ENCODE measurements around the gene ZHX3.

ZHX3 gene

GRCh38 chr20:41179961-41180360 lies 137.6 kb downstream of the ZHX3 start:
- TF ChIP-seq POLR2A (IDR thresholded peaks at IDR 0.05; ENCODE audit: low read depth, low read length), result no peak
- TF ChIP-seq POLR2AphosphoS5 (IDR thresholded peaks at IDR 0.05; ENCODE audit: low read depth, low read length), result no peak
- no peak for TF ChIP-seq TAF1 (IDR thresholded peaks at IDR 0.05; ENCODE audit: low read depth, low read length)
- no peak for TF ChIP-seq POU2F2 (IDR thresholded peaks at IDR 0.05; ENCODE audit: low read depth, low read length)
- no peak for TF ChIP-seq SPI1 (IDR thresholded peaks at IDR 0.05; ENCODE audit: low read depth, low read length)
- no peak for TF ChIP-seq PAX5 (IDR thresholded peaks at IDR 0.05; ENCODE audit: insufficient read depth, low read length, severe bottlenecking)
- FAIRE-seq, result no peak
- no peak for DNase-seq (ENCODE audit: insufficient read length, low spot score)

DNA sequence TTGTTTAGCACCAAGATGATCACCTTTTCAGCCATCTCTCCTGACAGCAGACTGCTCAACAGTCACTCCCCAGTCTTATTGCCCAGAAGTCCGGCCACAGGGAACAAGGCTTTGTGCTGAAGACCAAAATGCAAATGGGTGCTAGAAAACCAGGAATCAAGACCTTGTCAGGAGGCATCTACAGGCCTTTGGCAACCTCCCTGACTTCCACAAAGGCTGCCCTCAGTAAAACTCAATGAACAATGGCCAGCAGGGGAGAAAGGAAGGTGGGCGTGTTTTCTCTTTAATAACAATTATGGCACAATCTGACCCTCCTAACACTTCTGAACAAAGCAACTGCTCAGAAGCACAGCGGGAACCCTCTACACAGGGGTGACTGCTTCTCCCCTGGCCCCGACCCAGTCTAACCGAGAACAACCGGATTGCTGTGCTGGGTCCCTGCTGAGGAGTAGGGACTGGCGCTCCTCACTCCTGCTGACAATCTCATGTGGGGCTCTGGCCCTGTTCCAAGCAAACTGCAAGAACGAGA lies 138.6 kb downstream of the ZHX3 start:
- FAIRE-seq (no peak), DNase-seq (ENCODE audit: insufficient read length, low spot score) (no peak)
- TF ChIP-seq POU2F2 (IDR thresholded peaks at IDR 0.05; ENCODE audit: low read depth, low read length), result no peak

DNA sequence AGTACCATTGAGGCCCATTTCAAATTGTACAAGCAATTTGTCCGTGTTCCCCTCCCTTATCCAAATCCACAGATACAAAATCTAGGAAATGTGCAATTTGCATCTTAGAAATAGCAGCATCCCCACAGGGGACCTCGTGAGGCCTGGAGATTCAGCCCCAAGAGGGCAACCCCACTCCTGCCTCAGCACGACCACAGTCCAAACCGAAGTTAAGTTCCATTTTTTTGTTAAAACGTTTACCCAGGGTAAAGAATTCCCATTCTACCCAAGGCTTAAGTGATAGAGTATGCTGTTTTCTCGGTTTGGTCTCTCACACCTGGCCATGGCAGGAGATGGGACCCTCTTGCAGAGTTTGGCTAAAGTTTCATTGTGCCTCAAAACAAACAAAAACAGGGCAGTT lies 139.0 kb downstream of the ZHX3 start:
- DNase-seq (ENCODE audit: insufficient read length, low spot score), result no peak
- FAIRE-seq, result no peak
- TF ChIP-seq PAX5 (IDR thresholded peaks at IDR 0.05; ENCODE audit: insufficient read depth, low read length, severe bottlenecking), result no peak

DNA sequence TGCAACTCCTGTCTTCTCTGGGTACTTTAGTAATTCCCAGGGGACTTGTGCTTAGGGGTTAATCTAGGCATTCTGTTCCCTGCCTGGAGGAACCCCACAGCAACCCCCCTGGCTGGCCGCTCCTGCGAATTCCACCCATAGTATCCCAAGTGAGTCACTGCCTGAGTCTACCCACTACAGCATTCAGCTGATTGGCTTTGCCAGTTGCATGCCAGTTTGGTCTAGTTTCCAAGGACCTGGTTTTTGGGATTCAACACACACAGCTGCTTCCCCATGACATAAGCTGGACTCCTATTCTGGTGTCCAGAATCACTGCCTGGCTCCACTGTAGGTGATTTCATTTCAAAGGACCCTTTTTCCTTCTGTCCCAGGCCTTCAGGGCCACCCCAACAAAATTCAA lies 139.9 kb downstream of the ZHX3 start:
- FAIRE-seq, result no peak
- TF ChIP-seq POU2F2 (IDR thresholded peaks at IDR 0.05; ENCODE audit: low read depth, low read length) (no peak), POLR2AphosphoS5 (IDR thresholded peaks at IDR 0.05; ENCODE audit: low read depth, low read length) (no peak), POLR2A (IDR thresholded peaks at IDR 0.05; ENCODE audit: low read depth, low read length) (no peak), SPI1 (IDR thresholded peaks at IDR 0.05; ENCODE audit: low read depth, low read length) (no peak), TAF1 (IDR thresholded peaks at IDR 0.05; ENCODE audit: low read depth, low read length) (no peak), PAX5 (IDR thresholded peaks at IDR 0.05; ENCODE audit: insufficient read depth, low read length, severe bottlenecking) (no peak)
- DNase-seq (ENCODE audit: insufficient read length, low spot score), result no peak

DNA sequence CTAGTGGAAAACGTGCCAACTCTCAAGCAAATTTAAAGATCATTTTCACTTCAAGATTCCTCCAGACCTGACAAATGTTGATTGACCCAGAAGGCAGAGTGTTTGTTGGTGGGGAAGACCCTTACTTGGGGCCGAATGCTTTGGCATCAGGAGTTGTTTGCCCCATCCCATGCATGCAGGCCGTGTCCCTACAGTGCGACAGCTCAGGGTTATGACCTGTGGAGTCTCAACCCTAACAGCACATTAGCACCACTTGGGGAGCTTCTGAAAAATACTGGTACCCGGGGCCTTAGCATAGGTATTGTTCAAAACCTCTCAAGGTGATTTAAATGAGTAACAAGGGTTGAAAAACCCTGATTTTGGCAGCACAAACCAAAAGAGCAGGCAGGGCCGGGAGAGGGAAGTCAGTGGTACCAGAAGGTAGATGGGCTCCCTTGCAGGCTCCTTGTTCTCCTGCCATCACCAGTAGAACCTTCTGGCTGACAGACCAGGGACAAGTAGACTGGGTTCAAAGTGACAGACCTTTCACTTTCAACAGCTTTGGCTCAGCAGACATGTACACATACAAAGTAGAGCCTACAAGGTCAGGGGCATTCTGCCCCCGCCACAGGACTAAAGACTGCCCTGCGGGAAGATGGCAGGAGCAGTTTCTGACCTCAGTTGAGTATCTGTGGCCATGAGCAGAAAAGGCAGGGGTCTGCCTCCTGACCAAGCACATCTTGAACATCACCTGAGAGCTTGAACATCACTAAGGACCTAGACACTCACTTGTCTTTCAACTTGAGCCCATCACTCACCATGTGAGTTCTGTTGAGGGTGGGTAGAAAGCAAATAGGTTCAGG lies 140.6 kb downstream of the ZHX3 start:
- DNase-seq (ENCODE audit: insufficient read length, low spot score) (no peak), FAIRE-seq (no peak)
- no peak for TF ChIP-seq POLR2AphosphoS5 (IDR thresholded peaks at IDR 0.05; ENCODE audit: low read depth, low read length)
- TF ChIP-seq SPI1 (IDR thresholded peaks at IDR 0.05; ENCODE audit: low read depth, low read length), result no peak
- TF ChIP-seq TAF1 (IDR thresholded peaks at IDR 0.05; ENCODE audit: low read depth, low read length), result no peak
- TF ChIP-seq POLR2A (IDR thresholded peaks at IDR 0.05; ENCODE audit: low read depth, low read length), result no peak
- no peak for TF ChIP-seq PAX5 (IDR thresholded peaks at IDR 0.05; ENCODE audit: insufficient read depth, low read length, severe bottlenecking)
- TF ChIP-seq POU2F2 (IDR thresholded peaks at IDR 0.05; ENCODE audit: low read depth, low read length), result no peak

GRCh38 chr20:41175727-41176330 lies 141.7 kb downstream of the ZHX3 start:
- DNase-seq (ENCODE audit: insufficient read length, low spot score) (no peak), FAIRE-seq (no peak)
- no peak for TF ChIP-seq TAF1 (IDR thresholded peaks at IDR 0.05; ENCODE audit: low read depth, low read length)
- no peak for TF ChIP-seq PAX5 (IDR thresholded peaks at IDR 0.05; ENCODE audit: insufficient read depth, low read length, severe bottlenecking)
- no peak for TF ChIP-seq SPI1 (IDR thresholded peaks at IDR 0.05; ENCODE audit: low read depth, low read length)
- no peak for TF ChIP-seq POLR2AphosphoS5 (IDR thresholded peaks at IDR 0.05; ENCODE audit: low read depth, low read length)

DNA sequence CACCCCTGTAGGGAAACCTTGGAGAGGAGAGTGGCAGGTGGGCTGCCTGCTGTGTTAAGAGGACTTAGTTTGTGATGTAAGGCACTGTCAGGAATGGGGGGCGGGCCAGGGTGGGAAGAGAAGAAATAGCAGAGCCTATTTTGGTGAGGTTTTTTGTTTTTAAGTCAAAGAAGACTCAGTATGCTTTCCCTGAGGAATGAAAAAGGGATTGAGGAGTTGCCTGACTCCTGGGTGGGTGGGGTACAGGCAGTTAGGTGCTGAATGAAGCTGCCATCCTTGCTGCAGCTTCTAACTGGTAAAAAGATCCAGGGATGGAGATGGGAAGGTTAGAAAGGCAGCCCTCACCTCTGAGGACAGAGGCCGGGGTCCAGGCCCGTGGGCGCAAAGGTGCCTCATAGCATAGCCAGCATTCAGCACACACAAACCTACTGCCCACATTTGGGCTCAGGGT lies 142.3 kb downstream of the ZHX3 start:
- TF ChIP-seq POLR2A (IDR thresholded peaks at IDR 0.05; ENCODE audit: low read depth, low read length) (no peak), SPI1 (IDR thresholded peaks at IDR 0.05; ENCODE audit: low read depth, low read length) (no peak), POLR2AphosphoS5 (IDR thresholded peaks at IDR 0.05; ENCODE audit: low read depth, low read length) (no peak), TAF1 (IDR thresholded peaks at IDR 0.05; ENCODE audit: low read depth, low read length) (no peak)
- no peak for FAIRE-seq
- DNase-seq (ENCODE audit: insufficient read length, low spot score), result no peak

- TF ChIP-seq TAF1 (IDR thresholded peaks at IDR 0.05; ENCODE audit: low read depth, low read length) (no peak), POLR2A (IDR thresholded peaks at IDR 0.05; ENCODE audit: low read depth, low read length) (no peak), POU2F2 (IDR thresholded peaks at IDR 0.05; ENCODE audit: low read depth, low read length) (no peak), PAX5 (IDR thresholded peaks at IDR 0.05; ENCODE audit: insufficient read depth, low read length, severe bottlenecking) (no peak), POLR2AphosphoS5 (IDR thresholded peaks at IDR 0.05; ENCODE audit: low read depth, low read length) (no peak), SPI1 (IDR thresholded peaks at IDR 0.05; ENCODE audit: low read depth, low read length) (no peak)
- FAIRE-seq, result no peak
Observed at GRCh38 chr20:41174782-41175181, 142.7 kb downstream of the ZHX3 start.

GRCh38 chr20:41174373-41174772 lies 143.2 kb downstream of the ZHX3 start:
- FAIRE-seq (no peak), DNase-seq (ENCODE audit: insufficient read length, low spot score) (no peak)
- TF ChIP-seq POLR2A (IDR thresholded peaks at IDR 0.05; ENCODE audit: low read depth, low read length) (no peak), SPI1 (IDR thresholded peaks at IDR 0.05; ENCODE audit: low read depth, low read length) (no peak)

More at GRCh38 chr20:41174782-41175181, 142.7 kb downstream of the ZHX3 start:
- DNase-seq (ENCODE audit: insufficient read length, low spot score), result no peak

DNA sequence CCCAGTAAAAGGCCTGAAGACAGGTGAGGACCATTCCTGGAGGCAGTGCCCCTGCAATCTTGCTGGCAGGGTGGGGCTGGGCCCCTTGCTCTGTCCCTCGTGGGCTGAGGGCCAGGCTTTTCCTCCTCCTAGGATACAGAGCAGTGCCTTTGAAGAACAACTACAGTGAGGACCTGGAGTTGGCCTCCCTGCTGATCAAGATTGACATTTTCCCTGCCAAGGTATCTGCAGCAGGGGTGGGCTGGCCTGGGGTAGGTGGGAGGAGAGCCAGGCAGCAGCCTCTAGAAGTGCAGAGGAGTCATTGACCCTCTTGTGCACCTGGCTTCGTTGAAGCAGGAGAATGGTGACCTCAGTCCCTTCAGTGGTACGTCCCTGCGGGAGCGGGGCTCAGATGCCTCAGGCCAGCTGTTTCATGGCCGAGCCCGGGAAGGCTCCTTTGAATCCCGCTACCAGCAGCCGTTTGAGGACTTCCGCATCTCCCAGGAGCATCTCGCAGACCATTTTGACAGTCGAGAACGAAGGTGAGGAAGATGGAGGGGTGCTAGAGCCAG lies 143.7 kb downstream of the ZHX3 start:
- FAIRE-seq (no peak), DNase-seq (ENCODE audit: insufficient read length, low spot score) (no peak)
- TF ChIP-seq PAX5 (IDR thresholded peaks at IDR 0.05; ENCODE audit: insufficient read depth, low read length, severe bottlenecking), result no peak

All from GM12891 (cell line).